HepG2 (cell line): ENCODE measurements around the gene RACGAP1. TPM values are rescaled to one million over a fixed set of nuclear protein-coding genes. Genes with fewer than 3 reads are reported as not detected.

Source experiments
- ATAC-seq: fragments of 200-7000 bp; cut with Tn5 transposase; 3 replicates; pipeline ENCODE4 v1.9.1; 2020; ENCODE audit warnings: mild to moderate bottlenecking, moderate library complexity
- BruUV-seq: library from RNA; stranded (reverse); fragments of 400-500 nt; replicated peaks from 2 replicates; lab custom pipeline; 2021; lab: Mats Ljungman, UMichigan
- CTCF ChIA-PET: fragments of 300-600 bp; formaldehyde crosslinking; extraction: SDS; loops from one replicate; lab custom pipeline; 2021; ENCODE audit warnings: low total read pairs, inconsistent platforms, low intra/inter-chr PET ratio; lab: Yijun Ruan, JAX
- POLR2A ChIA-PET: fragments of 350-600 bp; sonication (Branson Sonifier 250); formaldehyde crosslinking; loops from one replicate; lab custom pipeline; 2020; ENCODE audit warnings: antibody characterized with exemption, inconsistent platforms; lab: Yijun Ruan, JAX
- DNase-seq: peaks from one replicate; pipeline ENCODE4 v3.0.0-alpha.2; 2015; ENCODE audit warnings: low spot score
- FAIRE-seq: peaks from 3 replicates; lab custom pipeline; 2011; peaks lifted over from hg19 to GRCh38; lab: Jason Lieb, UNC
- H2AFZ ChIP-seq: one replicate; pipeline ENCODE4 v1.6.1; 2011; ENCODE audit warnings: low read length, inconsistent platforms
- H3K27ac ChIP-seq: fragments of 300-600 bp; 3 replicates; pipeline ENCODE4 v1.8.0; 2011; ENCODE audit warnings: mixed run types, mild to moderate bottlenecking, mixed read lengths, low read length, inconsistent platforms; ENCODE audit not compliant: insufficient read depth; ENCODE audit errors: extremely low read length
- H3K27me3 ChIP-seq, 2 experiments: fragments of 200-600 bp in 1 of 2; 2 replicates in 1 of 2; 3 replicates in 1 of 2; pipeline versions ENCODE4 v1.6.0 to v1.8.0; 2011; ENCODE audit warnings: low read length in 2 of 2, mild to moderate bottlenecking in 2 of 2, moderate library complexity in 2 of 2, inconsistent platforms in 1 of 2; ENCODE audit not compliant: insufficient read depth in 2 of 2, control insufficient read depth in 1 of 2
- H3K36me3 ChIP-seq, 2 experiments: fragments of 200-600 bp in 1 of 2; replicated peaks in 1 of 2; 2 replicates in 1 of 2; 3 replicates in 1 of 2; pipeline versions ENCODE4 v1.5.1 to v1.8.0; 2011; ENCODE audit warnings: low read length in 2 of 2, inconsistent platforms in 1 of 2; ENCODE audit not compliant: insufficient read depth in 2 of 2, control insufficient read depth in 1 of 2
- H3K4me1 ChIP-seq: 2 replicates; pipeline ENCODE4 v1.5.1; 2012; ENCODE audit warnings: low read length, inconsistent platforms; ENCODE audit not compliant: insufficient read depth
- H3K4me2 ChIP-seq: 2 replicates; pipeline ENCODE4 v1.6.0; 2011; ENCODE audit warnings: low read depth, low read length, inconsistent platforms
- H3K4me3 ChIP-seq, 3 experiments: fragments of 200-600 bp in 1 of 3; sonication (generic), shearing (Covaris generic) in 1 of 3; replicated peaks in 1 of 3; 2 replicates each; pipeline ENCODE4 v1.5.1; 2011 to 2016; ENCODE audit warnings: low read length in 3 of 3, inconsistent platforms in 2 of 3, low read depth in 2 of 3, mild to moderate bottlenecking in 2 of 3, control low read depth in 1 of 3, mixed read lengths in 1 of 3; ENCODE audit not compliant: insufficient read depth in 1 of 3
- H3K79me2 ChIP-seq: one replicate; pipeline ENCODE4 v1.6.1; 2011; ENCODE audit warnings: low read length, inconsistent platforms; ENCODE audit not compliant: insufficient read depth
- H3K9ac ChIP-seq: 2 replicates; pipeline ENCODE4 v1.6.0; 2011; ENCODE audit warnings: mild to moderate bottlenecking, low read depth, low read length, inconsistent platforms; ENCODE audit not compliant: insufficient read depth
- H3K9me3 ChIP-seq: 2 replicates; pipeline ENCODE4 v1.5.1; 2012; ENCODE audit warnings: mild to moderate bottlenecking, low read length
- H4K20me1 ChIP-seq: 2 replicates; pipeline ENCODE4 v1.6.0; 2011; ENCODE audit warnings: inconsistent platforms, mild to moderate bottlenecking, low read length, moderate library complexity; ENCODE audit not compliant: insufficient read depth
- GPBP1L1 ChIP-seq: sonication (generic); formaldehyde crosslinking; IDR thresholded peaks from 2 replicates; pipeline ENCODE4 v1.5.0; 2020; ENCODE audit warnings: mild to moderate bottlenecking, missing genetic modification reagents
- GPN1 ChIP-seq: sonication (generic); formaldehyde crosslinking; IDR thresholded peaks from 2 replicates; pipeline ENCODE4 v1.5.1; 2020; ENCODE audit warnings: missing genetic modification reagents, borderline replicate concordance
- KMT2A ChIP-seq: sonication (generic); formaldehyde crosslinking; IDR thresholded peaks from 2 replicates; pipeline ENCODE4 v1.4.0; 2020; ENCODE audit warnings: missing genetic modification reagents
- NFE2L2 ChIP-seq: fragments of 150-350 bp; IDR thresholded peaks from 2 replicates; pipeline ENCODE4 v1.6.1; 2014; ENCODE audit warnings: low read length
- SMC3 ChIP-seq: IDR thresholded peaks from 2 replicates; pipeline ENCODE4 v1.6.1; 2011; ENCODE audit warnings: low read length, improper control_type of control experiment
- TBX2 ChIP-seq: sonication (generic); formaldehyde crosslinking; IDR thresholded peaks from 2 replicates; pipeline ENCODE4 v1.5.0; 2020; ENCODE audit warnings: missing genetic modification reagents, mild to moderate bottlenecking, borderline replicate concordance
- ZNF276 ChIP-seq: sonication (generic); formaldehyde crosslinking; IDR thresholded peaks from 2 replicates; pipeline ENCODE4 v1.4.0; 2020; ENCODE audit warnings: mild to moderate bottlenecking, low read depth, missing genetic modification reagents
- ZNF318 ChIP-seq: sonication (generic); formaldehyde crosslinking; IDR thresholded peaks from 2 replicates; pipeline ENCODE4 v1.4.0; 2020; ENCODE audit warnings: mild to moderate bottlenecking, missing genetic modification reagents
- ZZZ3 ChIP-seq: sonication (generic); formaldehyde crosslinking; IDR thresholded peaks from 2 replicates; pipeline ENCODE4 v1.4.0; 2020; ENCODE audit warnings: missing genetic modification reagents, mild to moderate bottlenecking, borderline replicate concordance
- WGBS: methylation state at CpG from one replicate; pipeline ENCODE4 v1.1.6; 2017; ENCODE audit warnings: low lambda C conversion rate; 5-methylcytosine and 5-hydroxymethylcytosine counted together
- in situ Hi-C: cut with HindIII; loops from 2 replicates; pipeline ENCODE4 v1.10.0; 2017; ENCODE audit warnings: low pct_unique_long_range_greater_than_20kb; ENCODE audit not compliant: extremely low pct_ligation_motif_present
- intact Hi-C: fragments of 100-400 bp; cut with micrococcal nuclease; formaldehyde crosslinking; loops from one replicate; pipeline ENCODE4 v1.10.0; 2022; ENCODE audit not compliant: unreplicated experiment
- polyA plus RNA-seq, 8 experiments: library from polyadenylated mRNA; depleted of rRNA in 3 of 8; stranded (reverse) in 7 of 8; unstranded in 1 of 8; fragments of >200 nt; fragmentation: Illumina TruSeq in 4 of 8; extraction: Trizol in 4 of 8; gene quantifications; 2 replicates each; pipeline versions ENCODE4 v1.2.1 to v1.2.3, GENCODE V29; 2011 to 2016; ENCODE audit warnings: low read depth in 4 of 8, missing spikeins in 1 of 8, mixed read lengths in 1 of 8; ENCODE audit not compliant: insufficient read depth in 1 of 8
- total RNA-seq, 5 experiments: library from RNA; depleted of rRNA; stranded (reverse); fragments of >200 nt; fragmentation: Illumina TruSeq; extraction: Trizol; gene quantifications; 2 replicates each; pipeline ENCODE4 v1.2.3, GENCODE V29; 2016; ENCODE audit warnings: low read depth in 1 of 5

Gene RACGAP1
- total and polyA plus RNA-seq, 2 of the 13 experiments (the other 11 are each of a cell fraction or from before 2014, with no cell fraction given), result 16.7 to 57.9 TPM

- TF ChIP-seq GPBP1L1 (CRISPR knock-in tag) (no peak), ZNF276 (no peak), NFE2L2 (no peak), ZZZ3 (no peak), TBX2 (no peak), GPN1 (CRISPR knock-in tag) (no peak)
These were observed 76.1 kb downstream of the RACGAP1 start (continued) for GRCh38 chr12:49948866-49949845.

- CTCF ChIA-PET, result no interaction called here
- DNase-seq, result no peak
- POLR2A ChIA-PET, result no interaction called here
- no TSS peak for BruUV-seq
- Histone ChIP-seq H2AFZ (no peak overlapping the region), H3K4me3 (no peak overlapping the region), H3K79me2 (no peaks in the 10 kb centered on the region), H3K4me1 (peaks cover 22% of the 10 kb centered on the region), H3K36me3 (no peaks in the 10 kb centered on the region), H3K9me3 (no peaks in the 10 kb centered on the region), H3K9ac (no peak overlapping the region), H3K27ac (no peak overlapping the region), H3K27me3 (peaks cover 8 to 13% of the 10 kb centered on the region in 2 experiments; a peak in 3 of 5 replicates), H3K4me2 (no peak overlapping the region), H4K20me1 (no peaks in the 10 kb centered on the region)
- 24% methylated on average over 5 of the region's 7 CpGs for WGBS
- ATAC-seq, result no peak
- intact Hi-C loops (loop anchor here (10.0 kb wide), 1 partner anchor 83 kb away; no protein-coding TSS in a partner anchor), in situ Hi-C loops (no loop called here)
- no peak for FAIRE-seq
- no peak for TF ChIP-seq KMT2A (CRISPR knock-in tag)
- no peak for TF ChIP-seq ZNF318 (CRISPR knock-in tag)
- TF ChIP-seq SMC3, result no peak
These were observed 77.6 kb downstream of the RACGAP1 start for GRCh38 chr12:49947593-49948226.
